KMS-11 (cell line): Measurements from ENCODE around the gene SCARB1.

Experiments used
- H2AFZ ChIP-seq: fragments of 200-600 bp; sonication (generic); 2 replicates; pipeline ENCODE4 v1.6.1; 2016; ENCODE audit warnings: antibody characterized with exemption, mixed run types, low read depth
- H3K27ac ChIP-seq: fragments of 200-600 bp; sonication (generic); 2 replicates; pipeline ENCODE4 v1.6.1; 2016; ENCODE audit warnings: mild to moderate bottlenecking, mixed run types
- H3K27me3 ChIP-seq: fragments of 200-600 bp; sonication (generic); 2 replicates; pipeline ENCODE4 v1.6.1; 2017; ENCODE audit warnings: mild to moderate bottlenecking, low read depth, mixed run types, moderate library complexity; ENCODE audit not compliant: insufficient read depth
- H3K36me3 ChIP-seq: fragments of 200-600 bp; sonication (generic); 2 replicates; pipeline ENCODE4 v1.6.1; 2017; ENCODE audit warnings: mild to moderate bottlenecking, mixed run types; ENCODE audit not compliant: insufficient read depth
- H3K4me1 ChIP-seq: fragments of 200-600 bp; sonication (generic); 2 replicates; pipeline ENCODE4 v1.6.1; 2016; ENCODE audit warnings: mild to moderate bottlenecking, low read depth, mixed run types; ENCODE audit not compliant: poor library complexity, severe bottlenecking
- H3K4me2 ChIP-seq: fragments of 200-600 bp; sonication (generic); 2 replicates; pipeline ENCODE4 v1.7.0; 2016; ENCODE audit warnings: mild to moderate bottlenecking, mixed run types
- H3K4me3 ChIP-seq: fragments of 200-600 bp; sonication (generic); IDR thresholded peaks from 2 replicates; pipeline ENCODE4 v1.6.1; 2017; ENCODE audit warnings: low read depth, low read length, mixed read lengths; ENCODE audit not compliant: insufficient read depth
- H3K79me2 ChIP-seq: fragments of 200-600 bp; sonication (generic); 2 replicates; pipeline ENCODE4 v1.6.1; 2016; ENCODE audit warnings: low read depth, mixed run types; ENCODE audit not compliant: insufficient read depth
- H3K9ac ChIP-seq: fragments of 200-600 bp; sonication (generic); 2 replicates; pipeline ENCODE4 v1.6.1; 2016; ENCODE audit warnings: mild to moderate bottlenecking, mixed run types
- H4K20me1 ChIP-seq: fragments of 200-600 bp; sonication (generic); 2 replicates; pipeline ENCODE4 v1.6.1; 2016; ENCODE audit warnings: mild to moderate bottlenecking, mixed run types; ENCODE audit not compliant: insufficient read depth
- TF ChIP-seq, protein P1 (sequence below): fragments of 200-600 bp; sonication (generic); conservative IDR thresholded peaks from 2 replicates; pipeline ENCODE4 v1.6.1; 2017; ENCODE audit warnings: low read depth, mild to moderate bottlenecking, antibody characterized with exemption, low read length, moderate library complexity, mixed read lengths

The SCARB1 gene

GRCh38 chr12:124762384-124762783, 101.3 kb downstream of the SCARB1 start:
- Histone ChIP-seq H3K36me3 (no peaks in the 10 kb centered on the region), H3K27me3 (no peaks in the 10 kb centered on the region), H3K9ac (no peak overlapping the region), H3K4me2 (no peak overlapping the region), H3K4me3 (no peak overlapping the region), H3K79me2 (no peaks in the 10 kb centered on the region), H3K27ac (no peak overlapping the region), H4K20me1 (no peaks in the 10 kb centered on the region), H2AFZ (no peak overlapping the region), H3K4me1 (no peaks in the 10 kb centered on the region)
- TF ChIP-seq, protein P1, sequence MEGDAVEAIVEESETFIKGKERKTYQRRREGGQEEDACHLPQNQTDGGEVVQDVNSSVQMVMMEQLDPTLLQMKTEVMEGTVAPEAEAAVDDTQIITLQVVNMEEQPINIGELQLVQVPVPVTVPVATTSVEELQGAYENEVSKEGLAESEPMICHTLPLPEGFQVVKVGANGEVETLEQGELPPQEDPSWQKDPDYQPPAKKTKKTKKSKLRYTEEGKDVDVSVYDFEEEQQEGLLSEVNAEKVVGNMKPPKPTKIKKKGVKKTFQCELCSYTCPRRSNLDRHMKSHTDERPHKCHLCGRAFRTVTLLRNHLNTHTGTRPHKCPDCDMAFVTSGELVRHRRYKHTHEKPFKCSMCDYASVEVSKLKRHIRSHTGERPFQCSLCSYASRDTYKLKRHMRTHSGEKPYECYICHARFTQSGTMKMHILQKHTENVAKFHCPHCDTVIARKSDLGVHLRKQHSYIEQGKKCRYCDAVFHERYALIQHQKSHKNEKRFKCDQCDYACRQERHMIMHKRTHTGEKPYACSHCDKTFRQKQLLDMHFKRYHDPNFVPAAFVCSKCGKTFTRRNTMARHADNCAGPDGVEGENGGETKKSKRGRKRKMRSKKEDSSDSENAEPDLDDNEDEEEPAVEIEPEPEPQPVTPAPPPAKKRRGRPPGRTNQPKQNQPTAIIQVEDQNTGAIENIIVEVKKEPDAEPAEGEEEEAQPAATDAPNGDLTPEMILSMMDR, result no peak

DNA sequence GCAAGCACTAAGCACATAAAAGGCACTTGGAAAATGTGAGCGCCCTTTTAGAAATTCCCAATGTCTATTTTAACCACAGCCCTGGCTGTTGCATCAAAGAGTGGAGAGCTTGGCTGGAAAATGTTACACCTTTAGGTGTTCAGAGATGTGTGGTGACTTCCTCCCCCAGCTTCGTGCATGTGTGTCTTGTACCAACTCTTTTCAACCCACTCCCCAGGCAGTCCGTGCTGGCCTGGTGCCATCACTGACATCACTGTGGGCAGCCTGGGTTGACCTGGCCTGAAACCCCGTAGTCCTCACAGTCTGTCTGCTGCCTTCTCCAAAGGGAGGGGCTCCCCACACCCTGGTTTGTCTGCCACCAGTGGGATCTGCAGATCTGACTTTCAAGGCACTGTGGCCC, 101.8 kb downstream of the SCARB1 start:
- Histone ChIP-seq H3K4me1 (no peaks in the 10 kb centered on the region), H3K4me3 (no peak overlapping the region), H3K27me3 (no peaks in the 10 kb centered on the region), H3K9ac (no peak overlapping the region), H3K4me2 (no peak overlapping the region), H3K27ac (no peak overlapping the region), H3K79me2 (no peaks in the 10 kb centered on the region), H4K20me1 (no peaks in the 10 kb centered on the region), H2AFZ (no peak overlapping the region), H3K36me3 (no peaks in the 10 kb centered on the region)
- TF ChIP-seq, protein P1, result no peak

- Histone ChIP-seq H3K4me2 (no peak overlapping the region), H3K36me3 (no peaks in the 10 kb centered on the region), H3K9ac (no peak overlapping the region), H3K27me3 (no peaks in the 10 kb centered on the region), H4K20me1 (no peaks in the 10 kb centered on the region), H2AFZ (no peak overlapping the region), H3K4me3 (no peak overlapping the region), H3K4me1 (no peaks in the 10 kb centered on the region), H3K79me2 (no peaks in the 10 kb centered on the region), H3K27ac (no peak overlapping the region)
- TF ChIP-seq, protein P1, result no peak
Observed at GRCh38 chr12:124761056-124761455, 102.6 kb downstream of the SCARB1 start.

- H3K79me2 ChIP-seq, result no peaks in the 10 kb centered on the region
- H3K36me3 ChIP-seq, result no peaks in the 10 kb centered on the region
- no peaks in the 10 kb centered on the region for H3K4me1 ChIP-seq
- no peak overlapping the region for H3K4me3 ChIP-seq
- no peak overlapping the region for H2AFZ ChIP-seq
- no peaks in the 10 kb centered on the region for H3K27me3 ChIP-seq
- H3K4me2 ChIP-seq, result no peak overlapping the region
- TF ChIP-seq, protein P1, result no peak
- H4K20me1 ChIP-seq, result no peaks in the 10 kb centered on the region
- no peak overlapping the region for H3K9ac ChIP-seq
- no peak overlapping the region for H3K27ac ChIP-seq
Observed at GRCh38 chr12:124760560-124760959, 103.1 kb downstream of the SCARB1 start.
